SK-N-MC (cell line): ENCODE data around the gene TLE7.
A peak's percentile ranks its signal among the peaks of the same experiment; 100 is the strongest.

Source experiments
- DNase-seq: peaks from one replicate; pipeline ENCODE4 v3.0.0-alpha.2; 2011; ENCODE audit warnings: low read depth, low spot score
- H3K27ac ChIP-seq: fragments of 200-600 bp; sonication (generic); 2 replicates; pipeline ENCODE4 v1.5.1; 2016; ENCODE audit warnings: mixed run types
- H3K36me3 ChIP-seq: fragments of 200-600 bp; sonication (generic); 2 replicates; pipeline ENCODE4 v1.6.1; 2017; ENCODE audit warnings: antibody characterized with exemption, low read length, mixed read lengths; ENCODE audit not compliant: insufficient read depth
- H3K4me3 ChIP-seq: fragments of 200-600 bp; sonication (generic); 2 replicates; pipeline ENCODE4 v1.5.1; 2016
- H3K9ac ChIP-seq: fragments of 200-600 bp; sonication (generic); 2 replicates; pipeline ENCODE4 v1.8.0; 2017; ENCODE audit warnings: mixed run types, mixed read lengths; ENCODE audit not compliant: insufficient read length
- H3K9me3 ChIP-seq: fragments of 200-600 bp; sonication (generic); 2 replicates; pipeline ENCODE4 v1.6.1; 2017; ENCODE audit warnings: low read depth, mild to moderate bottlenecking, antibody characterized with exemption, low read length, moderate library complexity, mixed read lengths
- EZH2 ChIP-seq: fragments of 200-600 bp; sonication (generic); IDR thresholded peaks from one replicate; pipeline ENCODE4 v1.6.1; 2017; ENCODE audit warnings: antibody characterized with exemption
- FOXP2 ChIP-seq: optimal IDR thresholded peaks from 2 replicates; pipeline ENCODE3; 2011; ENCODE audit warnings: mild to moderate bottlenecking, moderate library complexity; ENCODE audit not compliant: insufficient read depth; ENCODE audit errors: extremely low read length, control extremely low read depth
- POLR2AphosphoS5 ChIP-seq: IDR thresholded peaks from 2 replicates; pipeline ENCODE4 v1.6.1; 2012; ENCODE audit warnings: mild to moderate bottlenecking, low read depth, low read length, borderline replicate concordance

The TLE7 gene

GRCh38 chr16:71423016-71423415 lies 18.8 kb downstream of the TLE7 start:
- no peak for TF ChIP-seq FOXP2
- no peak for TF ChIP-seq EZH2
- no peak for TF ChIP-seq POLR2AphosphoS5
- Histone ChIP-seq H3K36me3 (no peaks in the 10 kb centered on the region), H3K4me3 (no peak overlapping the region), H3K27ac (no peak overlapping the region), H3K9me3 (no peaks in the 10 kb centered on the region), H3K9ac (no peak overlapping the region)
- no peak for DNase-seq

GRCh38 chr16:71421911-71422310 lies 19.9 kb downstream of the TLE7 start:
- no peak overlapping the region for H3K27ac ChIP-seq
- H3K9ac ChIP-seq, result no peak overlapping the region
- no peak for DNase-seq
- TF ChIP-seq FOXP2, result no peak
- no peak for TF ChIP-seq EZH2
- TF ChIP-seq POLR2AphosphoS5, result no peak
- H3K36me3 ChIP-seq, result no peaks in the 10 kb centered on the region
- no peaks in the 10 kb centered on the region for H3K9me3 ChIP-seq
- no peak overlapping the region for H3K4me3 ChIP-seq

GRCh38 chr16:71414038-71414437 lies 27.8 kb downstream of the TLE7 start:
- no peak overlapping the region for H3K4me3 ChIP-seq
- no peak overlapping the region for H3K9ac ChIP-seq
- H3K9me3 ChIP-seq, result no peaks in the 10 kb centered on the region
- no peak for TF ChIP-seq EZH2
- no peak for TF ChIP-seq POLR2AphosphoS5
- no peak for TF ChIP-seq FOXP2
- no peak overlapping the region for H3K27ac ChIP-seq
- H3K36me3 ChIP-seq, result no peaks in the 10 kb centered on the region
- DNase-seq, result no peak

- no peak overlapping the region for H3K9ac ChIP-seq
- no peak overlapping the region for H3K27ac ChIP-seq
- DNase-seq, result no peak
- no peak for TF ChIP-seq EZH2
- TF ChIP-seq POLR2AphosphoS5, result no peak
- TF ChIP-seq FOXP2, result no peak
- no peaks in the 10 kb centered on the region for H3K36me3 ChIP-seq
- H3K9me3 ChIP-seq, result no peaks in the 10 kb centered on the region
- H3K4me3 ChIP-seq, result no peak overlapping the region
Observed at GRCh38 chr16:71413341-71413740, 28.5 kb downstream of the TLE7 start.

- DNase-seq, result peak; percentile 16
- no peak for TF ChIP-seq FOXP2
- no peak for TF ChIP-seq POLR2AphosphoS5
- TF ChIP-seq EZH2, result no peak
- Histone ChIP-seq H3K36me3 (no peaks in the 10 kb centered on the region), H3K4me3 (no peak overlapping the region), H3K9me3 (no peaks in the 10 kb centered on the region), H3K9ac (no peak overlapping the region), H3K27ac (no peak overlapping the region)
Observed at GRCh38 chr16:71412270-71413160, 29.3 kb downstream of the TLE7 start.

- Histone ChIP-seq H3K36me3 (no peaks in the 10 kb centered on the region), H3K9me3 (no peaks in the 10 kb centered on the region), H3K27ac (no peak overlapping the region), H3K9ac (no peak overlapping the region), H3K4me3 (no peak overlapping the region)
- TF ChIP-seq POLR2AphosphoS5 (no peak), EZH2 (no peak), FOXP2 (no peak)
- no peak for DNase-seq
Observed at GRCh38 chr16:71410146-71410545, 31.7 kb downstream of the TLE7 start.

GRCh38 chr16:71409011-71409775 lies 32.7 kb downstream of the TLE7 start:
- DNase-seq, result no peak
- H3K4me3 ChIP-seq, result no peak overlapping the region
- TF ChIP-seq EZH2, result no peak
- TF ChIP-seq POLR2AphosphoS5, result no peak
- no peak for TF ChIP-seq FOXP2
- H3K9ac ChIP-seq, result no peak overlapping the region
- no peaks in the 10 kb centered on the region for H3K36me3 ChIP-seq
- no peaks in the 10 kb centered on the region for H3K9me3 ChIP-seq
- no peak overlapping the region for H3K27ac ChIP-seq

GRCh38 chr16:71408536-71408935 lies 33.3 kb downstream of the TLE7 start:
- H3K4me3 ChIP-seq, result no peak overlapping the region
- no peak for TF ChIP-seq FOXP2
- no peak for TF ChIP-seq POLR2AphosphoS5
- TF ChIP-seq EZH2, result no peak
- H3K9me3 ChIP-seq, result no peaks in the 10 kb centered on the region
- no peak overlapping the region for H3K27ac ChIP-seq
- no peak overlapping the region for H3K9ac ChIP-seq
- no peaks in the 10 kb centered on the region for H3K36me3 ChIP-seq
- DNase-seq, result no peak
